ENCODE measurements around the gene PLPP4.

The PLPP4 gene

DNA sequence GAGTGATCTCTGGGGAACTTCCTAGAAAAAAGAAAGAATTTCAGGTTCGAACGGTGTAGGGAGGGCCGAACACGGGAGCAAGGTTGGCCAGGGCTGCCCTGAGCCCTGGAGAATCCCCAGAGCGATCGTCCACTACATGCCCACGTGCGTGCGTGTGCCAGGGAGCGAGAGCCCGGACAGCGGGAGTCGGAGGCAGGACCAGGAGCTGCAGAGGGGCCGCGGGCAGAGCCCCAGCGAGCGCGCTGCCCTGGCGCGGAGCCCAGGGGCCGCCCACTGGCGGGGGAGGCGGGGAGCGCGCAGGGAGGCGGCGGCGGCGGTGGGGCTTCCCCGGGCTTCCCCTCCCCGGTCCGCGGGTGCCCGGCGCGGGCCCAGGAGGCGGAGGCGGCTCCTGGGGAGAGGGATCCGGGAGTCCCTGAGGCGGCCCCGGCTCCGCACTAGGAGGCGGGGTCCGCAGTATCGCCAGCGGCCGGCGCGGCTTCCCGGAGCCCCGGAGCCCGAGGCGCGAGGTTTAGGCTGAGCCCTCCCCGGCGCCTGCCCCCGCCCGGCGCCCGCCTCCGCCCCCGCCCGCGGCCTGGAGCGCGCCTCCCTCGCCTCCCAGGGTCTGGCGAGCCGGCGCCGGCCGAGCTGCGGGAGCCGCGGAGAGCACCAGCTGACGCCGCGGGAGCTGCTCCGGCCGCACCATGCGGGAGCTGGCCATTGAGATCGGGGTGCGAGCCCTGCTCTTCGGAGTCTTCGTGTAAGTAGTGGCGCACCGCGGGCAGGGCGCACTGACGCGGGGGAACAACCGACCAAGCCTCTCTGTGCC lies at the start of gene PLPP4:
PLPP4 (plus strand) TSS at position 602 of the 805 bp plus-strand sequence; CDS start at position 681, 79 bp downstream.
- peak; percentile 3 for DNase-seq

DNA sequence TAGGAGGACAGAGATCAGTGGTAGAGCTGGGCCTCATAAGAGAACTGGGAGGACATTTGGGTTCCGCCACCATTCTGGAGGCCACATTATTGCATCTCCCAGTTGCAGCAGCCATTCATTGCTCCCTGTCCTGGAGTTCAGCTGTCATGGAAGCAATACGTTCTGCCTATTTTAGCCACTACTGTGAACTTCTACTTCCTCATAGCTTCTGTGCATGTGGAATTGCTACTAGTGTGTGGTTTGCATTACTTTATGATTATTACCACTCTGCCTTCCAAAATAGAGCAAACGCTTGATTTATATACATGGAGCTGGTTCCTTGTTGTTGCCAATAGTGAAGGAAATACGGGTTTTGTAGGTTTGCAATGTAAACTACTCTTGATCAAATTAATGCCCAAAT lies 47.2 kb upstream of the PLPP4 start:
- no peak for DNase-seq

DNA sequence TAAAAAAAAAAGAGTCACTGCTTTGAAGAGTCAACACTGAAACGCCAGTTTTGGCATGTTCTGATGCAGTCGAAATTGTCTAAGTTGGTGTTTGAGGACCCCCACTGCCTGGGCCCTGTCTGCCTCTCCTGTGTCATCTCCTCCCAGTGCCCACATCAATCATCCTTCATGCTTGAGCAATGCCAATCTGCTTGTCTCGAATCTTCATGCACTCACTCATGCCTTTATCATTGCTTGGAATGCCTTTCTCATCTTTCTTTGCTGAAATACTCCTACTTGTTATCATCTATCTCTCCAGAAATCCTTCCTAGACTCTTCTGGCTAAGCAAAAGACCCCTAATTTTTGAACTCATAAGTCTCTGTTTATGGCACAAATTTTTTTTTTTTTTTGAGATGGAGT lies 42.1 kb upstream of the PLPP4 start:
- no peak for DNase-seq

DNA sequence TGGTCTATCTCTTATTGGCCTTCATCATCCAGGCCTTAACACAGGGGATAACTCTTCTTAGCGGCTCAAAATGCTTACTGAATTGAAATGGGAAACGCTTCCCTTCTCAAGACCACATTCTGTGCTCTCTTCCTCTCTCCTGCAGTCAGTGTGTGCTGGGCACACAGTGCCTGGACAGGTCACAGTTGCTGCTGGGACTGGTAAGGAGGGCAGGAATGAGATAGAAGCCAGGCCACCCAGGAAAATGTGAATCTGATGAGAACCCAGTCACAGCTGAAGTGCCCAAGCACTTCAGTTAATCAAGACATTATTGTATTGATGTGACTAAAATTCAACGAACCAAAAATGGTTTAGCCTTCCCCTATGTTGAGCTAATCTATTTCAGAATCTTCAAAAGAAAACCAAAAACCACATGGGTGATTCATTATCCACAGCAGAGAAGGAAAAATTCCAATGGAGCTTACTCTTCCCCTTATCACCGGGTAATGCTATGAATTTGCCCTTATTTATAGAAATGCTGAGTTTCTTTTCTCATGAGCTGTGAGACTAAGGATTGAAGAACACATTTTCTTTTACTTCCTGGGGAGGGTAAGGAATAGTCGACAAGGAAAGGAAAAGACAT lies 41.2 kb upstream of the PLPP4 start:
- DNase-seq = no peak

DNA sequence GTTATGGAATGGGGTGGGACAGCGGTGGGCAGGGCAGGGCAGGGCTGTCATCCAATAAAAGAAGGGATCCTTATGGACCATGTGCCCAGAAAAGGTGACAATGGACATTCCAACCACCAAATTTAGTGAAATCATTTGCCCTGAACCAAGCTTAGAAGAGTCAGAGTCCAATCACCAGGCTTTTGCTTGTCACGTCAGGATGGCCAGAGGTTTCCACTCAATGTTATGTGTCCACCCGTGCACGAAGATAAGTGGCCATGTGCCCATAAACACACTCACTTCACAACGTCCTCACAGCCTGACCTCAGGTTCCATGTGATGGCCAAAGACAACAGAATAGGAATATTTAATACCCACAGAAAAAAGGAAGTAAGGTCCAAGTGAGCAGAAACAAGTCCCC lies 36.6 kb upstream of the PLPP4 start:
- DNase-seq = no peak

DNA sequence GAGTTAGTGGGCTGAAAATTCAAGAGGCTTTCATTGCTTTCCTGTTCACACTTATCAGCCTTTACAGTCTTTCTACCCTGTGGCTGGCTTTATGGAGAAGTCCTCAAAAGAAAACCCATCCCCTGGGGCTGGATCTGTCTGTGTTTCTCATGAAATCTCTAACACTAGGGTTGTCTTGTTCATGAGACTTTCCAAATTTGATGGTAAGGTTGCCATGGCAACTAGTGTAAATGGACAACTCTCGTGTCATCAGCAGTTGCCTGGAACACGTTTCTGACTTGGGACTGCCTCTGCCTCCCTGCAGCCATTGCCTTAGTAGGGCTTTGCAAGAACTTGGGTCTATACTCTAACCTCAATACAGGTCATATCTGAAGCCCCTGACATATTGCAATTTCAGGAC lies 35.8 kb upstream of the PLPP4 start:
- DNase-seq = no peak

DNA sequence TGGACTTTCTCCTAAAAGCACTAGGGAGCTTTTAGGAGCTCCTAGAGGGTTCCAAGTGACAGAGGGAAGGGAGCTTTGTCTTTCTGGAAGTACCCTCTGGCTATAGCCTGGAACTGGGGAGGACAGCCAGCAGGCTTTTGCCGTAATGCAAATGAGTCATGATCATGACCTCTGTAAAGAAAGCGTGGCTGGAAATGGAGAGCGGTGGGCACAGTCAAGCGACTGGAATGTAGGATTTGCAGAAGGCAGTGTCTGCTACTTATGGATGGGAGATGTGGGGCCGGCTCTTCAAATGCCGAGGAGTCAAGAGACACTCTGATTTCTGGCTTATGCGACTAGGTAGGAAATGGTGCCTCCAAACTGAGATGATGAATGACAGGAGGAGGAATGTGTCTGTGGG lies 34.6 kb upstream of the PLPP4 start:
- no peak for DNase-seq

GRCh38 chr10:120423431-120424197 lies 33.4 kb upstream of the PLPP4 start:
- DNase-seq = no peak

- DNase-seq = no peak
These were observed 32.9 kb upstream of the PLPP4 start for GRCh38 chr10:120424198-120424464.

- no peak for DNase-seq
These were observed 30.7 kb upstream of the PLPP4 start for GRCh38 chr10:120426306-120426705.

DNA sequence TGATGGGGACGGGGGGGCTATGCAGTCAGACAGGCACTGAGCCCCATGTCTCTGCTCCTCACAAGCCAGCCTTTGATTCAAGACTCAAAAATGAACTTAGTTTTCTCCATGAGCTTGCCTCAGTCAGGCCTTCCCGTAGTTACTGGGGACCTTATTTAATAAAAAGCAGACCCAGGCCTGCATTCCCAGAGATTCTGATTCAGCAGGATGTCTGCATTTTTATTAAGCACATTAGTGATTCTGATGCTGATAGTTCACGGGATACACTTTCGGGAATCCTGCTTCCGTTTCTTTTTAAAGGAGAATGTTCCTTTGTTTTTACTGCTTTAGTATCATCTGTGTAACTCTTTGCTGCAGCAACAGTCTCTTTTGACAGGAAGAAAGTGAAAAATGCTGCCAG lies 28.3 kb upstream of the PLPP4 start:
- DNase-seq = no peak

DNA sequence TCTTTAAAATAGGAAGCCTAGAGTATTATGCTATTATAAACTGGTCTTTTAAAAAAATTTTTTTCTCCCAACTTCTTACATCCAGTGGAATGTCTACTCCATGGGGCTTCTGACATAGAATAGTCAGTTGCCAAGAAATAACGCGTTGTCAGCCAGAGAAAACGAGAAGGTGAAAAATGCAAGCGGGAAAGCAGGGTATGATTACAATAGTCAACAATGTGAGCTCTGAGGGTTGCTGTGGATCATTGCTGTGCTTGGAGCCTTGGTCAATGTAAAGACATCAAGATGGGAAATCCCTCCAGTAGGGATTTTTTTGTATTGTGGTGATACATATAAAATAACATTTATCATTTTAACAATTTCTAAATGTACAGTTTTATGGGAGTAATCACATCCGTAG lies 27.6 kb upstream of the PLPP4 start:
- DNase-seq = no peak

- DNase-seq = no peak
These were observed 25.8 kb upstream of the PLPP4 start for GRCh38 chr10:120431251-120431651.

DNA sequence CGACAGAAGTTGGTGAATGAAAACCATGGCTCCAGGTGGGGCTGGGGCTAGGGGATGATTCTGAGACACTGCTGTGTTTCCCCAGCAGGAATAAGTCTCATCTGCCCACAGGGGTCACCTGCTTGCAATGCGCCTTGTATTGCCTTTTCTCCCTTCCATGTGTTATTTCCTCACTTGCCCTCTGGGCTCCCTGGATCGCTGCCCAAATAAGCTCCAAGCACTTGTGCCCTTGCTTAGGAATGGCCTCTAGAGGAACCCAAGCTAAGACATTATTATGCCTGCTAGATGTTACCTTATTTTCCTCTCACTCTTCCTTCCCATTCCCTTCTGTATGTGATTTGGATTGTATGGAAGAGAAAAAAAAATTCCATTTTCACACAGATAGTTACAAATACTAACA lies 24.8 kb upstream of the PLPP4 start:
- no peak for DNase-seq

- DNase-seq = no peak
These were observed 23.9 kb upstream of the PLPP4 start for GRCh38 chr10:120433141-120433540.

GRCh38 chr10:120436439-120437112 lies 20.5 kb upstream of the PLPP4 start:
- DNase-seq = no peak

- no peak for DNase-seq
These were observed 19.5 kb upstream of the PLPP4 start for GRCh38 chr10:120437541-120437940.

DNA sequence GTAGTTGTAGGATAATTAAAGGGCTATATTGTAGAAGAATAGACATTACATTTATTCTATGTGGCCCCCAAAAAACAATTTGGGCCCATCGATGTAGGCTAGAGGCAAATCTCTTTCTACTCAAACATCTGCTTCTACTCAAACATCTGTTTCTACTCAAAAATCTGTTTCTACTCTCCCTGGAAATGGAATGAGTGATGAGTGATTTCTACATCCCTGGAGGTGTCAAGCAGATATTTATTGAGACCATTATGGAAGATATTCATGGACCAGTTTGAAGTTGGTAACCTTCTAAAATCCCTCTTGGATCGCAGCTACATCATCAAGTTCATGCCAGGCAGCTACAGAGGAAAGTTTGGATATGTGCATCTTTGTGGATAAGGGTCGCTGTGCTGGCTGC lies 5.1 kb upstream of the PLPP4 start:
- DNase-seq = no peak

DNA sequence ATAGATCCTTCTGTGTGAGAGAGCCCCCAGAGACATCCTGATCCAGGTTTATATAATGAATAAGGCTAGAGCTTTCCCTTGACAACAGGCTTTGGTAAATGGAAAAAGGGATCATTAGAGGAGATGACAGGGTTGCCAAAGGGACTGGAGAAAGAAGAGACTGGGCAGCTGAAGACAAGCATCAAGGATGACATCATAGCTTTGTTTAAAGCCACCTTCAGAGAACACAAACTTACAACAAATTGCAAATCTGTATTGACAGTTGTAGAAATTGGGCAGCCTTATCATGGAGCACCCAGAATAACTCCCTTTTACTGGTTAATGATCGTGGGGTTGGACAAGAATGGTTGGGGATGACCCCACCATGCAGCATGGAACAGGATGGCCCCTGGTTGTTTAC lies 3.7 kb upstream of the PLPP4 start:
- DNase-seq = no peak

DNA sequence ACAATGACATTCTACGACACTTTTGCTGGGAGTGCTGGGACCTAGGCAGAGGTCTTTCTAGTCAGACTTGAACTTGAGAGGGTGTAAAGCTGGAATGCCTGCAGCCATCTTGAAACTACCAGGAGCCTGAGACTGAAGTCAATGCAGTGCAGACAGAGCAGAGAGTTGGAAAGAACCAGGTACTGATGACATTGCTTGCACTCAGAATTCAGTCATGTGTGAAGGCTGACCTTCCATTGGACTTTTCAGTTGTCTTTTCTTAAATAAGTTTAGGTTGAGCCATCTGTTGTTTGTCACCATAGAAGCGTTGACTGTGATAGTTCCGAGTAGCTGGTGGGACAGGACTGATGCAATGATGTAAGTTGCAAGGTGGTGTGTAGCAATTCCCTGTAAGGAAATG lies 3.1 kb upstream of the PLPP4 start:
- no peak for DNase-seq

DNA sequence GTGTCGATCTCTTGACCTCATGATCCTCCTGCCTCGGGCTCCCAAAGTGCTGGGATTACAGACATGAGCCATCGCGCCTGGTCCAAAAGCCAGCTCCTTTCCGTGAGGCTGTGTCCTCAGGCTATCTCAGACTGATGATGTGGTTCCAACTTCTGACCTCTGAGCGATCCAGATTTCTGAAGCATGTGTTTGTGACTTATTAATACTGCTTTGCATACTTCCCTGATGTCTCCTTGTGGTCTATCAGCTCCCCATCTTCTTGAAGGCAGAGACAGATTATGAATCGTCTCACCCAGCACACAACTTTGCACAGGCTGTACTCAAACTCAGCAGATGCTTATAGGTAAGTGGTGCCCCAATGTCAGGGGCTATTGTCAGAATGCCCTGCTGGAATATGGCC lies 2.0 kb upstream of the PLPP4 start:
- no peak for DNase-seq

DNA sequence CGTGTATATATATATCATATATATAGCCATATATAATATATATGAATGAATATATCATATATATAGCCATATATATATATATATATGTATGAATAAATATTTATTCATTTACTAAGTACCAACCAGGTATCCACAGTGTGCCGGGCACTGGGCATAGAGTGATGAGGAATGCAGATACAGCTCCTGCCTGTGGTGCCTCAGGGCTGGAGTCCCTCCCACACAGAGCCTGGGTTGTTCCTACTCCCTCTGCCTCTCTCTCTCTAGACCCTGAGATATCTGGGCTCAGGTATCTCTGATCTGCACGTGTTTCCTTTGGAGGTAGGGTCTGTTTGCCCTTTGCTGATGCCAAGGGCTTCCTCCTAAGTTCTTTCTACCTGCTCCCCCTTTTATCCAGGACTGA lies 1.4 kb upstream of the PLPP4 start:
- no peak for DNase-seq

- no peak for DNase-seq
These were observed 843 bp upstream of the PLPP4 start for GRCh38 chr10:120456143-120456625.
